GF-D8 (cell line): Measurements from ENCODE around the gene RTEL1.
"Not testable (repeated sequence)": the region's sequence is repeated elsewhere in the genome, so short reads cannot be mapped to it uniquely, and the experiment has no call there.

Source experiments
- DNase-seq: peaks from one replicate; lab custom pipeline; 2025; lab: John Stamatoyannopoulos, UW

RTEL1 gene

GRCh38 chr20:63648895-63649589, 9.1 kb upstream of the RTEL1 start:
- DNase-seq: no peak

DNA sequence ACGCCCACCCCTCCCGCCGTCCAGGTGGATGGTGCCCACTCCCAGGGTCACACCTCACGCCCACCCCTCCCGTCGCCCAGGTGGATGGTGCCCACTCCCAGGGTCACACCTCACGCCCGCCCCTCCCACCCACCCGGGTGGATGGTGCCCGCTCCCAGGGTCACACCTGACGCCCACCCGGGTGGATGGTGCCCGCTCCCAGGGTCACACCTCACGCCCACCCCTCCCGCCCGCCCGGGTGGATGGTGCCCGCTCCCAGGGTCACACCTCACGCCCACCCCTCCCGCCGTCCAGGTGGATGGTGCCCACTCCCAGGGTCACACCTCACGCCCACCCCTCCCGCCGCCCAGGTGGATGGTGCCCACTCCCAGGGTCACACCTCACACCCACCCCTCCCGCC, 7.6 kb upstream of the RTEL1 start:
- not testable (repeated sequence) for DNase-seq

GRCh38 chr20:63651942-63652191, 6.2 kb upstream of the RTEL1 start:
- DNase-seq: no peak

DNA sequence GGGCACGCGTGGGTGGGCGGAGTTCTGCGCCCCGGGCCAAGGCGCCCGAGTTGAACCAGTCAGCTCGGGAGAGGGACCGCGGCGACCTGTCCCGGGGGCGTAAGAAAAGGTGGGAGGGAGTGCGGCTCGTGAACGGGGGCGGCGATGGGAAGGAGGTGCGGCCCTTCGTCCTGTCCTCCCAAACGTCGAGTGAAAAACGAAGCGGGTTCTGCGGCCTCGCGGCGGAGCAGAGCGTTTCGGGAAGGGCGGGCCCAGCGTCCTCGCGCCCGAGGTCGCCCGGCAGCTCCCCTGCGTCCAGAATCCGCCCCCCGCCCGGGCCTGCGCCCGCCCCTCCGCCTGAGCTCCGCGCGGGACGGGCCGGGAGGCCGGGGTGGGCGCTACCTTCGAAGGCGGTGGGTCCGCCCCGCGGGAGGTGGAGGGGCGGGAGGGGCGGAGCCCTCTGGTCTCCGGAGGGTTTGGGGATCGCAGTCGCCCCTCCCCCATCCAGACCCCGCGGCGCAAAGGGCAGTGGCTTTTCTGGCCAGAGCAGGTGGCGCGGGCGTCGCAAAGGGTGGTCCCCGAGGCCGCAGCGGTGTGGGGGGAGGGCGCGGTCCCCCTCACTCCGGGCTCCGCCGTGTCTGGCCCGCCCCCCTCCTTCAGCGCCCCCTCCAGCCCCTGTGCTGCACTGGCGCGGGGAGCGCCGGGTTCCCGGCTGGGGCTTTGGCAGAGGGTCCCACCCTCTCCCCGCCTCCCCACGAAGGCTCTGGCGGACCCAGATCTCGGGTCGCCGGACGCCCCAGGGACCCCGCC, 5.7 kb upstream of the RTEL1 start:
- DNase-seq: no peak

- DNase-seq: peak; percentile 77
Observed at GRCh38 chr20:63653041-63653973, 4.8 kb upstream of the RTEL1 start, which contains the start of gene STMN3. STMN3 (minus strand) TSS chr20:63653424; CDS start chr20:63653345, 79 bp downstream.

- DNase-seq: no peak
Observed at GRCh38 chr20:63653974-63654668, 4.0 kb upstream of the RTEL1 start.

- no peak for DNase-seq
Observed at GRCh38 chr20:63655249-63655648, 2.9 kb upstream of the RTEL1 start.

- DNase-seq: no peak
Observed at GRCh38 chr20:63656451-63656850, 1.7 kb upstream of the RTEL1 start.

GRCh38 chr20:63657260-63657936, 714 bp upstream of the RTEL1 start:
- peak; percentile 52 for DNase-seq

- DNase-seq: no peak
Observed at GRCh38 chr20:63658749-63659187, 656 bp downstream of the RTEL1 start.

DNA sequence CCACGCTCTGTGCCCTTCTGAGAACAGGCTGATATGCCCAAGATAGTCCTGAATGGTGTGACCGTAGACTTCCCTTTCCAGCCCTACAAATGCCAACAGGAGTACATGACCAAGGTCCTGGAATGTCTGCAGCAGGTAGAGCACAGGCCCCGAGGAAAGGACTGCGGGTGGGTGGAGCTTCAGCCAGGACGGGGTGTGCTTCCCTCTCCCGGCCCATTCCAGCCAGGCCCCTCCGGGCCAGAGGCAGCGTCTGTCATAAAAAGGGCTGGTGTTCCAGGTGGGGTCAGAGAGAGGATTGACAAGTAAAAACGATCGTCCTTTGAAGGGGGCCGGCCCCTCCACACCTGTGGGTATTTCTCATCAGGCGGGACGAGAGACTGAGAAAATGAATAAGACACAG, 1.3 kb downstream of the RTEL1 start:
- DNase-seq: no peak

- DNase-seq: not testable (repeated sequence)
Observed at GRCh38 chr20:63660174-63660573, 2.1 kb downstream of the RTEL1 start.

GRCh38 chr20:63660622-63661021, 2.5 kb downstream of the RTEL1 start:
- no peak for DNase-seq

GRCh38 chr20:63661108-63661507, 3.0 kb downstream of the RTEL1 start:
- DNase-seq: no peak

GRCh38 chr20:63661959-63662812, 4.1 kb downstream of the RTEL1 start:
- DNase-seq: no peak

GRCh38 chr20:63662813-63663189, 4.7 kb downstream of the RTEL1 start:
- DNase-seq: no peak

- no peak for DNase-seq
Observed at GRCh38 chr20:63663332-63664066, 5.4 kb downstream of the RTEL1 start.

GRCh38 chr20:63664143-63664851, 6.2 kb downstream of the RTEL1 start:
- DNase-seq: no peak
